Calu3 (cell line): ENCODE results near the gene TSPY1. TPM values are rescaled to one million over a fixed set of nuclear protein-coding genes. Genes with fewer than 3 reads are reported as not detected.
"Not testable (repeated sequence)": the region's sequence is repeated elsewhere in the genome, so short reads cannot be mapped to it uniquely, and the experiment has no call there.

Experiments used
- Bru-seq: library from RNA; stranded (reverse); fragments of 400-500 nt; gene quantifications from one replicate; lab custom pipeline; 2021; lab: Mats Ljungman, UMichigan
- BruChase-seq, 2 experiments: library from RNA; stranded (reverse); fragments of 400-500 nt; gene quantifications; one replicate each; lab custom pipeline; 2021; lab: Mats Ljungman, UMichigan
- BruUV-seq: library from RNA; stranded (reverse); fragments of 400-500 nt; replicated peaks from 2 replicates; lab custom pipeline; 2021; lab: Mats Ljungman, UMichigan
- CTCF ChIA-PET: fragments of 300-600 bp; sonication (Branson Sonifier 250); formaldehyde crosslinking; loops from one replicate; lab custom pipeline; 2022; ENCODE audit warnings: antibody characterized with exemption; lab: Charles Lee
- DNase-seq: peaks from one replicate; pipeline ENCODE4 v3.0.0; 2022
- H3K27ac Mint-ChIP-seq: one replicate; pipeline ENCODE4 v1.8.0; 2022; ENCODE audit warnings: mixed read lengths; ENCODE audit not compliant: unreplicated experiment
- H3K27me3 Mint-ChIP-seq: one replicate; pipeline ENCODE4 v1.8.0; 2022; ENCODE audit warnings: mixed read lengths; ENCODE audit not compliant: unreplicated experiment
- H3K36me3 Mint-ChIP-seq: one replicate; pipeline ENCODE4 v1.8.0; 2022; ENCODE audit warnings: mild to moderate bottlenecking, moderate library complexity, mixed read lengths; ENCODE audit not compliant: insufficient read depth, unreplicated experiment
- H3K4me1 Mint-ChIP-seq: one replicate; pipeline ENCODE4 v1.8.0; 2022; ENCODE audit warnings: mild to moderate bottlenecking, low read depth, mixed read lengths; ENCODE audit not compliant: unreplicated experiment
- H3K4me3 Mint-ChIP-seq: one replicate; pipeline ENCODE4 v1.8.0; 2022; ENCODE audit warnings: mild to moderate bottlenecking, low read depth, moderate library complexity, mixed read lengths; ENCODE audit not compliant: unreplicated experiment
- H3K9me3 Mint-ChIP-seq: one replicate; pipeline ENCODE4 v1.8.0; 2022; ENCODE audit warnings: low read depth, mixed read lengths; ENCODE audit not compliant: unreplicated experiment
- intact Hi-C: fragments of 100-400 bp; cut with micrococcal nuclease; formaldehyde crosslinking; loops from one replicate; pipeline ENCODE4 v1.10.0; 2022; ENCODE audit not compliant: unreplicated experiment
- long read RNA-seq: library from polyadenylated mRNA; stranded (forward); transcript quantifications from one replicate; pipeline ENCODE4 v2.0.0, GENCODE V29; 2022
- total RNA-seq: library from RNA; stranded (reverse); gene quantifications from 2 replicates; pipeline ENCODE4 v1.2.3, GENCODE V29; 2022

The TSPY1 gene
- total RNA-seq (not detected in 2 replicates), Bru-seq, nascent RNA (not detected), BruChase-seq, experiment 1, labeled RNA remaining after a 6-hour chase (not detected), BruChase-seq, experiment 2, labeled RNA remaining after a 2-hour chase (not detected)
- long read RNA-seq: 0 reads

- H3K27ac Mint-ChIP-seq, H3K4me1 Mint-ChIP-seq, H3K4me3 Mint-ChIP-seq, BruUV-seq, intact Hi-C loops, H3K27me3 Mint-ChIP-seq, CTCF ChIA-PET, H3K9me3 Mint-ChIP-seq, H3K36me3 Mint-ChIP-seq, DNase-seq: not testable (repeated sequence)
These were observed at the start of gene TSPY1 for GRCh38 chrY:9466655-9467054. TSS of gene TSPY1 (plus strand) at chrY:9466955. CDS start at chrY:9467001, 46 bp downstream.

DNA sequence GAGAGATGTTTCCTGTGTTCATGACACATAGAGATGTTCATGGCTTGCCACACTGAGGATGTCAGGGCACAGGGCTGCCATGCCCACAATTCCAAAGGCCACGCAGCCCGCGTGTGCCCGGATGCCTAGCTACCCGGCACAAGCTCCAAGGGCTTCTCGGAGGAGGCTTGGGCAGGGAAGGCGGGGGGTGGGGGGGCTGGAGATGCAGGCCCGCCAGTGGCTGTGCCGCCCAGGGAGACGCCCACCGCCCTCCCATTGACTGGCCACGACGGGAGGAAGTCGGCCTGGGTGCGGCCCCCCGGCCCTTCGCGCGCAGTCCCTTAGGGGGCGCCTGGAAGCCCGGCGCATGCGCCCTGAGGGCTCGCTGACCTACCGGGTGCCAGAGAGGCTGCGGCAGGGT, 20.2 kb downstream of the TSPY1 start, which contains the start of gene TSPY9:
TSPY9 (plus strand) TSS at position 301 of the 400 bp plus-strand sequence; CDS start at position 347, 46 bp downstream.
- H3K27me3 Mint-ChIP-seq, BruUV-seq, DNase-seq, H3K4me3 Mint-ChIP-seq, H3K4me1 Mint-ChIP-seq, H3K27ac Mint-ChIP-seq, intact Hi-C loops, CTCF ChIA-PET, H3K36me3 Mint-ChIP-seq, H3K9me3 Mint-ChIP-seq: not testable (repeated sequence)

- H3K9me3 Mint-ChIP-seq, H3K4me1 Mint-ChIP-seq, H3K27me3 Mint-ChIP-seq, CTCF ChIA-PET, intact Hi-C loops, H3K27ac Mint-ChIP-seq, H3K36me3 Mint-ChIP-seq, H3K4me3 Mint-ChIP-seq, BruUV-seq, DNase-seq: not testable (repeated sequence)
These were observed 37.6 kb downstream of the TSPY1 start for GRCh38 chrY:9504396-9504795.

DNA sequence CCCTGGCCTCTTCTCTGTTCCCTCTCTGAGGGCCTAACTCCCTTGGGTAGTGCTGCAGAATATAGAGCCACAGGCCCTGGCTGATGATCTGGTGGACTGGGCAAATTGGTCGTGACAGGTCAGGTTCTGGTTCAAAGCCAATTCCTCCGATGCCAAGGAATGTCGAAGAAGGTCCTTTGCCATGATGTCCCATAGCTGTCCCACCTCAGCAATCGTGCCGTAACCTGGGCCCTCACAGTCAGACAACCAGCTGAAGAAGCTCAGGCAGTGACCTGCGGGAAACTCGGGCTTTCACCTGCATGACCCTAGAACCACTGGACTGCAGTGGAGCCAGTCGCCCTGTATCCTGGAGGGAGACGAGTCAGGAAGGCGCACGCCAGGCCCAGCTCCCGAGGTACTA, 49.5 kb downstream of the TSPY1 start:
- H3K36me3 Mint-ChIP-seq, H3K4me3 Mint-ChIP-seq, DNase-seq, H3K27me3 Mint-ChIP-seq, intact Hi-C loops, H3K4me1 Mint-ChIP-seq, CTCF ChIA-PET, BruUV-seq, H3K9me3 Mint-ChIP-seq, H3K27ac Mint-ChIP-seq: not testable (repeated sequence)

Other genes starting within 250 kb of the TSPY1 start
- gene TSPY4, start 129.5 kb upstream of the TSPY1 start, total RNA-seq: not detected in 2 replicates
- not detected in 2 replicates for gene TSPY8, start 109.2 kb upstream of the TSPY1 start, total RNA-seq
- gene TSPY3, start 68.5 kb upstream of the TSPY1 start, total RNA-seq: not detected in 2 replicates
- not detected in 2 replicates for gene TSPY9, start 20.3 kb downstream of the TSPY1 start, total RNA-seq
- gene TSPY10, start 60.9 kb downstream of the TSPY1 start, total RNA-seq: not detected in 2 replicates